ENCODE measurements around the gene XXYLT1.

XXYLT1 gene

GRCh38 chr3:195129644-195130492, 141.1 kb downstream of the XXYLT1 start:
- no peak for DNase-seq (ENCODE audit: low read depth)

- no peak for DNase-seq (ENCODE audit: low read depth)
Measured at GRCh38 chr3:195129072-195129643, 141.8 kb downstream of the XXYLT1 start.

GRCh38 chr3:195128255-195129071, 142.5 kb downstream of the XXYLT1 start:
- no peak for DNase-seq (ENCODE audit: low read depth)

- no peak for DNase-seq (ENCODE audit: low read depth)
Measured at GRCh38 chr3:195126056-195126605, 144.8 kb downstream of the XXYLT1 start.

GRCh38 chr3:195125646-195126045, 145.3 kb downstream of the XXYLT1 start:
- no peak for DNase-seq (ENCODE audit: low read depth)

- no peak for DNase-seq (ENCODE audit: low read depth)
Measured at GRCh38 chr3:195124378-195124992, 146.5 kb downstream of the XXYLT1 start.

GRCh38 chr3:195123281-195123691, 147.7 kb downstream of the XXYLT1 start:
- DNase-seq (ENCODE audit: low read depth): no peak

- DNase-seq (ENCODE audit: low read depth): no peak
Measured at GRCh38 chr3:195122261-195122660, 148.7 kb downstream of the XXYLT1 start.

- no peak for DNase-seq (ENCODE audit: low read depth)
Measured at GRCh38 chr3:195120267-195120601, 150.7 kb downstream of the XXYLT1 start.

GRCh38 chr3:195119461-195120266, 151.3 kb downstream of the XXYLT1 start:
- peak; percentile 37 for DNase-seq (ENCODE audit: low read depth)

- DNase-seq (ENCODE audit: low read depth): no peak
Measured at GRCh38 chr3:195118671-195119070, 152.3 kb downstream of the XXYLT1 start.

GRCh38 chr3:195117978-195118581, 152.9 kb downstream of the XXYLT1 start:
- no peak for DNase-seq (ENCODE audit: low read depth)

GRCh38 chr3:195116407-195117185, 154.4 kb downstream of the XXYLT1 start:
- DNase-seq (ENCODE audit: low read depth): no peak

GRCh38 chr3:195115600-195116406, 155.2 kb downstream of the XXYLT1 start:
- DNase-seq (ENCODE audit: low read depth): no peak

- DNase-seq (ENCODE audit: low read depth): no peak
Measured at GRCh38 chr3:195114786-195115599, 156.0 kb downstream of the XXYLT1 start.

GRCh38 chr3:195113536-195114425, 157.2 kb downstream of the XXYLT1 start:
- DNase-seq (ENCODE audit: low read depth): no peak

- DNase-seq (ENCODE audit: low read depth): peak; percentile 30
Measured at GRCh38 chr3:195113048-195113447, 157.9 kb downstream of the XXYLT1 start.
